Hematopoietic multipotent progenitor cell treated with erythropoietin and hydrocortisone succinate and interleukin-3 and kit ligand, for 6 days (in vitro differentiated cells): ENCODE measurements around the gene CADPS.

ENCODE experiments used
- DNase-seq: peaks from one replicate; pipeline ENCODE4 v3.0.0-alpha.2; 2015

CADPS gene

DNA sequence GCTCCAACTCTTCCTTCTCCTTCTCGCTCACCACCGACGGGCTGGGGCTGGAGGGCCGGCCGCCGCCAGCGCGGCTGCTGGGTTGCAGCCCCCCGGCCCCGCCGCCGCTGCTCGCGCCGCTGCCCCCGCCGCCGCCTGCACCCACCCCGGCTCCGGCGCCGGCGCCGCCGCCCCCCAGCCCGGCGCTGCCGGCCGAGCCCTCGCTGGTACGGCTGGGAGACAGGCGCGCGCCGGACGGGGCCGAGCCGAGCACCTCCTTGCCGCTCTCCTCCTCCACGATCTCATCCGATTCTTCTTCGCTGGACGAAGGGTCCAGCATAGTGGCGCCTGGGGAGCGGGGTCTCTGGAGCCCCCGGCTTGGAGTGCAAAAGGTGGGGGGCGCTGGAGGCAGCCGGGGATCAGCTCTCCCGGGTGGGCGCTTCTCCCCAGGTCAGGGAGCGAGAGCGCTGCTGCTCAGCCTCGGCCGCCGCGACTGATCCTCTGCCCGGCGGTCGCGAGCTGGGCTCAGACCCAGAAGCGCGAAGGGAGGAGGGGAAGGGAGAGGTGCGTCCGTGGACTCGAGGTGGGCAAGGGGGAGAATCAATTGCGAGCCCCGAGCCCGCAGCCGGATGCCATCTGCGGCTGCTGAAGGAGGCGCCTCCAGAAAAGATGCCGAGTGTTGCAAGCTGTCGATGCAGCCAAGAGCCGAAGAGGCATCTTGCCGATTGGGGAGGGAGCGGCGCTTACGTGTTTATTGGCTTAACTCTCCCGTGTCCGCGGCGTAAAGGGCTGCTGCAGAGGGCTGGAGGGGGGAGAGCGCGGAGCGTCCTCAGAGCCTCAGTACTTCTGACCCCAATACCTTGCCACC is at the start of gene CADPS:
TSS of gene CADPS (minus strand) at position 706 of the 847 bp plus-strand sequence. CDS start at position 319, 387 bp downstream.
- no peak for DNase-seq

GRCh38 chr3:62923066-62923465 is 47.9 kb upstream of the CADPS start:
- no peak for DNase-seq

- no peak for DNase-seq
Observed at GRCh38 chr3:62922326-62922725, 47.1 kb upstream of the CADPS start.

GRCh38 chr3:62920466-62920784 is 45.2 kb upstream of the CADPS start:
- no peak for DNase-seq

DNA sequence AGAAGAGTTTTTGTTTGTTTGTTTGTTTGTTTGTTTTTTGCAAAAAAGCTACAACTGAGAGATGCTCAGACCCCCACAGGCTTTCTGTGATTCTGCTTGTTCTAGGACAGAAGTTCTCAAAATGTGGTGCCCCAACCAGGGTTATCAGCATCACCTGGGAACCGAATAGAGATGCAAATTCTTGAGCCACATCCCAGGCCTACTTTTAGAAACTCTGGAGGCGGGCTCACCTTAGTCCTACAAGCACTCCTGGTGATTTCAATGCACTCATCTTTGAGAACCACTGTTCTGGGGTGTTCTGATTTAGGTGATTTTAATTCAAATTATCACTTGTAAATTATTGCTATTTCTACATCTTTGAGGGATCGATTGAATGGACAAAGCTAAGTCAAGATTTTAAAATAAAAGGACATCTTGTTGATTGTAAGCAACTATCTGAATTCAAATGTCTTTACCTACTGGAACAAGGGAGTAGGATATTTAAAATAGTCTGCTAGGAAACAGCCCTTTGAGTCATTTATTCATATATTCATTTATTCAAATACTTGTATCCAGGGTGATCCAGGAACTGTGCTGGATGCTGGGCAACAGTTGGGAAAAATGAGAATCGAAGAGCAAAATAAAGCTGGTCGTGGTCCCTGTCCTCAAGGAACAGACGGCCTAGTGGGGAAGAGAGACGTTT is 44.7 kb upstream of the CADPS start:
- no peak for DNase-seq

GRCh38 chr3:62918777-62919176 is 43.6 kb upstream of the CADPS start:
- no peak for DNase-seq

DNA sequence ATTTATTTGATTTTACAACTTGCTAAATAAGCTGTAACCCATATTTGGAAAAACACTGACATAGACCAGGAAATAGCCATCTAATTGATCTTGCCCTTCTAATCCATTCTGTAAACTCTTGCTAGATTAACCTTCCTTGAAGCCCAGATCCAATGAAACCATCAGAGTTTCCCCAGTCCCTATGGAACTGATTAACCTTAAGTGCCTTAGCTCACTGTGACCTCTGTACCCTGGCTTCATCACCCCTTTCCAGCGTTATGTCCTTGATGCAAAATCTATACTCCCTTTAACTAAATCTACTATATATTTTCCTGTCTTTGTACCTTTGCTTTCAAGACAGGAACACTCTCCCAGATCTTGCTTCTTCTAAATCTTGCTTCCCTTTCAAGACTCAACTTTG is 42.9 kb upstream of the CADPS start:
- DNase-seq = no peak

GRCh38 chr3:62911526-62911925 is 36.3 kb upstream of the CADPS start:
- no peak for DNase-seq

DNA sequence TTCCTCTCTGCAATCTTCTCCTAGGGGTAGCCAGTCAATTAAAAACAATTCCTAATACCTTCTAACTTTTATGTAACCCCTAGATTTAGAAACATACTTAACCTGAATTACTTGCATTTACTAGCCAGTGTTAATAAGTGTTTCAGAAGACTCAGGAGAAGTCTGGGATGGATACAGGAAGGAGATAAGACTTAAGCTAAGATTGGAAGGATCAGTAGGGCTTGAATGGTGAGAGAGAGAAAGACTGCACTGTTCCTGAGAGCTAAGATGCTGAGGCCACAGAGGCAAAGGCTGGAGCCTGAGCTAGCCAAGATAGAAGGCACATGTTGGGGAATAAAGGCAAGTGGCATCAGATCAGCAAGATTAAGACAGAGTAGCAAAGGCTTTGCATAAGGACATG is 30.1 kb upstream of the CADPS start:
- no peak for DNase-seq

- no peak for DNase-seq
Observed at GRCh38 chr3:62898530-62899496, 23.6 kb upstream of the CADPS start.

GRCh38 chr3:62895901-62896300 is 20.7 kb upstream of the CADPS start:
- DNase-seq = no peak

- DNase-seq = no peak
Observed at GRCh38 chr3:62892951-62893350, 17.7 kb upstream of the CADPS start.

DNA sequence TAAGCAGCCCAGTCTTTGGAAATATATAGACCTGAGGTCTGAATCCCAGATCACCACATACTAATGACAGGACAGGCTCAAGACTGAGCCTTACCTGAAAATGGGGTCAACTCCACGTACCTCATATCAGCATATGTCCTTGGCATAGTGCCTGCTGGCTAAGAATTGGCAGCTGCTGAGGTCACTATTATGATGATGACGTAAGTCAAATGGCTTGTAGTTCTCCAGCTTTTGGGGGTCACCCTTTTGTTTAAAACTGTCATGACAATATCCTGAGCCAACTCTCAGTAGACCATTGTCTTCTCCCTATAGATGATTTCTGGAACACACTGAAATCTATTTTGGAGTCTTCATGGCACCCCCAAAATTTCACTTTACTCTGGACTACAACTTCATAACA is 16.8 kb upstream of the CADPS start:
- no peak for DNase-seq

DNA sequence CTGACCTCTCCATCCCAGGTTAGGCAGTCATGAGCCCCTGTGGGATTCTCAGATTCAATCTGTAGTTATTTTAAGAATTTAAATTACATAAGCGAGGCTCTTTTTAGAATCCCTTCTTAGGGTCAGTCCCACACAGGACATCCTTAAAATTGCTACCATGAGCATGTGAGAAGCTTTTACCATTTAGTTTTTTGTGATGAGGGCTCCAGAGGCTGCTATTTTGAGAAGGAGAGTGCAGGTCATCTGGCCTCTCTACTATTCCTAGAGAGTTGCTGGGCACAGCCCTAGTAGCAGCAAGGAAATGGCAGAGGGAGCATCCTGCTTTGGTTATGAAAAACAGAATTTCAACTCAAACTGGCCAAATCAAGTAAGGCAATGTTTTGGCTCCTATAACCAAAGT is 13.6 kb upstream of the CADPS start:
- no peak for DNase-seq

GRCh38 chr3:62888180-62888579 is 13.0 kb upstream of the CADPS start:
- DNase-seq = no peak

GRCh38 chr3:62885136-62885535 is 9.9 kb upstream of the CADPS start:
- DNase-seq = no peak

GRCh38 chr3:62884096-62884870 is 9.1 kb upstream of the CADPS start:
- no peak for DNase-seq

GRCh38 chr3:62882676-62883200 is 7.5 kb upstream of the CADPS start:
- DNase-seq = no peak

DNA sequence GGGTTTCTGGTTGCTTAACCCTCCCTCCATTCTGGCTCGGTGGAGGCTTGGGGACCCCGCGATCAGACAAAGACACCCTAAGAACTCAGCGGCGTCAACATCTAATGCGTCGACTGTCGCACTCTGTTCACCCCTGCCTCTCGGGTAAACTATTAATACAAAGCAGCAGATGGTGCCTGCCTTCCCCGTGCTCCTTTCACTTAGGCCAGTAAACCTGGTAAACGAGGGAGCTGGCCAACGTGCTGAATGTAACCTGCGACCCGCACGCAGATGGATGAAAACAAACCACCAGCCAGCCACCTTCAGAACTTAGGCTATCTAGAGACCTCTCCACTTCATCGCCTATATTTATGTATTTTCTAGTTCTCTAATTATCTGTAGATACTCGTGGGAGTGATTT is 848 bp upstream of the CADPS start:
- peak; percentile 62 for DNase-seq

GRCh38 chr3:62875558-62876002 is 364 bp upstream of the CADPS start:
- DNase-seq = no peak

DNA sequence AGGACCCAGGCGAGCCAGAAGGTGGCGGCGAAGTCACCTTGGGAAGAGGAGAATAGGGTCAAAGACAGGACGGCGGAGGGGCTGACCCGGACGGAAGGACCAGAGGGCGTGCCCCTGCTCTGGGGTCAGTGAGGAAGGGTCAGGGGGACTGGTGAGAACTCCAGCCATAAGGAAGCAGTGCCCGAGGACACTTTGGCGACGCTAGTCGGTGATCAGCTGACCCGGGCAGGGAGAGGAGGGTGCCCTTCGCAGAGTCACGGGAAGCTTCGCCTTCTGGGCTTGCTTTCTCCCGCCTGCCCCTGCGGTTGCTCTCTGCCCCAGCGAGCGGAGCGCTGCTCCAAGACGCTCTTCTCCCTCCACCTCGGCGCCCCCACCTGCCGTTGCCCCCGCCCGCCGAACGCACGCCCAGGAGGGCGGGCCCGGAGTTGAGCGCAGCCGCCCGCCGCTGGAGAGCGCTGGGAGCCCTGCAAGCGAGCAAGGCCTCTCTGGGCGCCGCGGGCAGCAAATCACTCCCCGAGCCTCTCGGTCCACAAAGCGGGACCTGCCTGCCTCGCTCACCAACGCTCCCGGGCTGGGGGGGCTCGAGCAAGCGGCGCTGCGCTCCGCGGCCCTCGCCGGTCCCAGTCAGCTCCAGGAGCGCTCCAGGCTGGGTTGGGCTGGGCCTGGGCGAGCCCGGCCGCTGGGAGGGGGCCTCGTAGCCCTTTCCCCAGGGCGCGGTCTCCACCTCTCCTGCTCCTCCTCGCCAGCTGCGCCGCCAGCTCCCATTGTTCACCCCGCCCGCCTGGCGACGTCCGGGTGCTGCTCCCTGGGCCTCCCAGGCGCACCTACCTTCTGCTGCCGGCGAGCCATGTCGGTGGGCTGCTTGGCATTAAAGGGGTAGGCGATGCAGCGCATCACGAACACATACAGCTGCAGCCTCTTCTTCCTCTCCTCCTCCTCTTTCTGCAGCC is 1.2 kb downstream of the CADPS start:
- DNase-seq = peak; percentile 2
